ENCODE results near the gene DIRAS1.

DNA sequence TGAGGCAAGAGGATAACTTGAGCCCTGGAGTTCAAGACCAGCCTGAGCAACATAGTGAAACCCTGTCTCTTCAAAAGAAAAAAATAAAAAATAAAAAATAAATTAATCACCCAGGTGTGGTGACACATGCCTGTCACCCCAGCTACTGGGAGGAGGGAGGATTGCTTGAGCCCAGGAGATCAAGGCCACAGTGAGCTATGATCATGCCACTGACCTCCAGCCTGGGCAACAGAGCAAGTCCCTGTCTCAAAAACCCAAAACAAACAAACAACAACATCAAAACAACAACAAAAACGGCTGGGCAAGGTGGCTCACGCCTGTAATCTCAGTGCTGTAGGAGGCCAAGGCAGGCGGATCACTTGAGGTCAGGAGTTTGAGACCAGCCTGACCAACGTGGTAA is 22.9 kb upstream of the DIRAS1 start:
- TF ChIP-seq, protein P1, sequence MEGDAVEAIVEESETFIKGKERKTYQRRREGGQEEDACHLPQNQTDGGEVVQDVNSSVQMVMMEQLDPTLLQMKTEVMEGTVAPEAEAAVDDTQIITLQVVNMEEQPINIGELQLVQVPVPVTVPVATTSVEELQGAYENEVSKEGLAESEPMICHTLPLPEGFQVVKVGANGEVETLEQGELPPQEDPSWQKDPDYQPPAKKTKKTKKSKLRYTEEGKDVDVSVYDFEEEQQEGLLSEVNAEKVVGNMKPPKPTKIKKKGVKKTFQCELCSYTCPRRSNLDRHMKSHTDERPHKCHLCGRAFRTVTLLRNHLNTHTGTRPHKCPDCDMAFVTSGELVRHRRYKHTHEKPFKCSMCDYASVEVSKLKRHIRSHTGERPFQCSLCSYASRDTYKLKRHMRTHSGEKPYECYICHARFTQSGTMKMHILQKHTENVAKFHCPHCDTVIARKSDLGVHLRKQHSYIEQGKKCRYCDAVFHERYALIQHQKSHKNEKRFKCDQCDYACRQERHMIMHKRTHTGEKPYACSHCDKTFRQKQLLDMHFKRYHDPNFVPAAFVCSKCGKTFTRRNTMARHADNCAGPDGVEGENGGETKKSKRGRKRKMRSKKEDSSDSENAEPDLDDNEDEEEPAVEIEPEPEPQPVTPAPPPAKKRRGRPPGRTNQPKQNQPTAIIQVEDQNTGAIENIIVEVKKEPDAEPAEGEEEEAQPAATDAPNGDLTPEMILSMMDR (IDR thresholded peaks at IDR 0.05), result no peak
- no peak for TF ChIP-seq POLR2A (IDR thresholded peaks at IDR 0.05)

All from testis (tissue), 2 donors.